Activated naive CD8-positive, alpha-beta T cell treated with anti-CD3 and anti-CD28 coated beads for 36 hours (primary cell): ENCODE data around the gene MGAT4C. TPM values are rescaled to one million over a fixed set of nuclear protein-coding genes. Genes with fewer than 3 reads are reported as not detected.
"Not testable (repeated sequence)": the region's sequence is repeated elsewhere in the genome, so short reads cannot be mapped to it uniquely, and the experiment has no call there.

Experiments
- DNase-seq: peaks from one replicate; pipeline ENCODE4 v3.0.0; 2021
- H3K27ac Mint-ChIP-seq: one replicate; pipeline ENCODE4 v1.8.0; 2022; ENCODE audit warnings: mild to moderate bottlenecking, moderate library complexity, mixed read lengths
- H3K27me3 Mint-ChIP-seq: one replicate; pipeline ENCODE4 v1.8.0; 2022; ENCODE audit warnings: mild to moderate bottlenecking, mixed read lengths
- H3K36me3 Mint-ChIP-seq: one replicate; pipeline ENCODE4 v1.8.0; 2021; ENCODE audit warnings: mild to moderate bottlenecking, mixed read lengths
- H3K4me1 Mint-ChIP-seq: one replicate; pipeline ENCODE4 v1.8.0; 2021; ENCODE audit warnings: mixed read lengths
- H3K4me3 Mint-ChIP-seq: one replicate; pipeline ENCODE4 v1.8.0; 2022; ENCODE audit warnings: mild to moderate bottlenecking, moderate library complexity, mixed read lengths
- H3K9me3 Mint-ChIP-seq: one replicate; pipeline ENCODE4 v1.8.0; 2022; ENCODE audit warnings: mixed read lengths
- total RNA-seq, 2 experiments: library from RNA; stranded (reverse); gene quantifications; one replicate each; pipeline ENCODE4 v1.2.3, GENCODE V29; 2021

The MGAT4C gene
- total RNA-seq, 2 experiments from 2014 or later, result not detected

GRCh38 chr12:86122846-86123468, 133.2 kb downstream of the MGAT4C start:
- Mint-ChIP-seq H3K4me1 (no peaks in the 10 kb centered on the region), H3K27ac (no peak overlapping the region), H3K27me3 (no peaks in the 10 kb centered on the region), H3K4me3 (no peak overlapping the region), H3K9me3 (no peaks in the 10 kb centered on the region), H3K36me3 (no peaks in the 10 kb centered on the region)
- no peak for DNase-seq

- Mint-ChIP-seq H3K27ac (no peak overlapping the region), H3K27me3 (no peaks in the 10 kb centered on the region), H3K36me3 (no peaks in the 10 kb centered on the region), H3K4me1 (no peaks in the 10 kb centered on the region), H3K9me3 (no peaks in the 10 kb centered on the region), H3K4me3 (no peak overlapping the region)
- DNase-seq, result no peak
Measured at GRCh38 chr12:86118161-86118560, 138.0 kb downstream of the MGAT4C start.

- H3K4me1 Mint-ChIP-seq, result no peaks in the 10 kb centered on the region
- H3K36me3 Mint-ChIP-seq, result no peaks in the 10 kb centered on the region
- H3K9me3 Mint-ChIP-seq, result no peaks in the 10 kb centered on the region
- no peak overlapping the region for H3K4me3 Mint-ChIP-seq
- DNase-seq, result no peak
- no peaks in the 10 kb centered on the region for H3K27me3 Mint-ChIP-seq
- H3K27ac Mint-ChIP-seq, result no peak overlapping the region
Measured at GRCh38 chr12:86117711-86118110, 138.5 kb downstream of the MGAT4C start.

GRCh38 chr12:86104087-86104486, 152.1 kb downstream of the MGAT4C start:
- Mint-ChIP-seq H3K27me3 (no peaks in the 10 kb centered on the region), H3K4me1 (no peaks in the 10 kb centered on the region), H3K9me3 (no peaks in the 10 kb centered on the region), H3K4me3 (no peak overlapping the region), H3K27ac (no peak overlapping the region), H3K36me3 (no peaks in the 10 kb centered on the region)
- DNase-seq, result no peak

- no peaks in the 10 kb centered on the region for H3K27me3 Mint-ChIP-seq
- H3K4me3 Mint-ChIP-seq, result no peak overlapping the region
- H3K36me3 Mint-ChIP-seq, result no peaks in the 10 kb centered on the region
- H3K4me1 Mint-ChIP-seq, result no peaks in the 10 kb centered on the region
- peaks cover 3% of the 10 kb centered on the region for H3K9me3 Mint-ChIP-seq
- no peak overlapping the region for H3K27ac Mint-ChIP-seq
- no peak for DNase-seq
Measured at GRCh38 chr12:86097161-86097560, 159.0 kb downstream of the MGAT4C start.

GRCh38 chr12:86091681-86092080, 164.5 kb downstream of the MGAT4C start:
- H3K36me3 Mint-ChIP-seq, result no peaks in the 10 kb centered on the region
- no peaks in the 10 kb centered on the region for H3K4me1 Mint-ChIP-seq
- peaks cover 3% of the 10 kb centered on the region for H3K9me3 Mint-ChIP-seq
- no peak overlapping the region for H3K4me3 Mint-ChIP-seq
- no peak overlapping the region for H3K27ac Mint-ChIP-seq
- DNase-seq, result no peak
- H3K27me3 Mint-ChIP-seq, result no peaks in the 10 kb centered on the region

GRCh38 chr12:86081843-86082242, 174.3 kb downstream of the MGAT4C start:
- DNase-seq, result no peak
- H3K9me3 Mint-ChIP-seq, result no peaks in the 10 kb centered on the region
- no peaks in the 10 kb centered on the region for H3K36me3 Mint-ChIP-seq
- H3K4me3 Mint-ChIP-seq, result no peak overlapping the region
- H3K4me1 Mint-ChIP-seq, result no peaks in the 10 kb centered on the region
- H3K27me3 Mint-ChIP-seq, result no peaks in the 10 kb centered on the region
- no peak overlapping the region for H3K27ac Mint-ChIP-seq

GRCh38 chr12:86059052-86059451, 197.1 kb downstream of the MGAT4C start:
- H3K4me3 Mint-ChIP-seq, H3K27ac Mint-ChIP-seq, H3K9me3 Mint-ChIP-seq, H3K36me3 Mint-ChIP-seq, H3K4me1 Mint-ChIP-seq, DNase-seq, H3K27me3 Mint-ChIP-seq: not testable (repeated sequence)

- Mint-ChIP-seq H3K27me3 (no peaks in the 10 kb centered on the region), H3K9me3 (no peaks in the 10 kb centered on the region), H3K4me3 (no peak overlapping the region), H3K27ac (no peak overlapping the region), H3K4me1 (no peaks in the 10 kb centered on the region), H3K36me3 (no peaks in the 10 kb centered on the region)
- no peak for DNase-seq
Measured at GRCh38 chr12:86057092-86057845, 198.9 kb downstream of the MGAT4C start.

GRCh38 chr12:86052921-86053320, 203.3 kb downstream of the MGAT4C start:
- H3K27ac Mint-ChIP-seq, result no peak overlapping the region
- DNase-seq, result no peak
- no peaks in the 10 kb centered on the region for H3K4me1 Mint-ChIP-seq
- no peaks in the 10 kb centered on the region for H3K9me3 Mint-ChIP-seq
- no peak overlapping the region for H3K4me3 Mint-ChIP-seq
- no peaks in the 10 kb centered on the region for H3K27me3 Mint-ChIP-seq
- no peaks in the 10 kb centered on the region for H3K36me3 Mint-ChIP-seq

GRCh38 chr12:86050010-86050409, 206.2 kb downstream of the MGAT4C start:
- H3K36me3 Mint-ChIP-seq, result no peaks in the 10 kb centered on the region
- H3K27me3 Mint-ChIP-seq, result no peaks in the 10 kb centered on the region
- no peaks in the 10 kb centered on the region for H3K4me1 Mint-ChIP-seq
- H3K9me3 Mint-ChIP-seq, result no peaks in the 10 kb centered on the region
- DNase-seq, result no peak
- no peak overlapping the region for H3K4me3 Mint-ChIP-seq
- no peak overlapping the region for H3K27ac Mint-ChIP-seq

- no peaks in the 10 kb centered on the region for H3K36me3 Mint-ChIP-seq
Measured at GRCh38 chr12:86044396-86044795, 211.8 kb downstream of the MGAT4C start.

GRCh38 chr12:86042062-86042461, 214.1 kb downstream of the MGAT4C start:
- no peaks in the 10 kb centered on the region for H3K36me3 Mint-ChIP-seq
- peaks cover 18% of the 10 kb centered on the region for H3K9me3 Mint-ChIP-seq
- H3K4me3 Mint-ChIP-seq, result no peak overlapping the region
- H3K27me3 Mint-ChIP-seq, result no peaks in the 10 kb centered on the region
- H3K4me1 Mint-ChIP-seq, result no peaks in the 10 kb centered on the region
- DNase-seq, result no peak
- no peak overlapping the region for H3K27ac Mint-ChIP-seq

More at GRCh38 chr12:86044396-86044795, 211.8 kb downstream of the MGAT4C start:
- H3K4me3 Mint-ChIP-seq, result no peak overlapping the region
- DNase-seq, result no peak
- no peaks in the 10 kb centered on the region for H3K27me3 Mint-ChIP-seq
- no peak overlapping the region for H3K27ac Mint-ChIP-seq
- peaks cover 10% of the 10 kb centered on the region for H3K9me3 Mint-ChIP-seq
- H3K4me1 Mint-ChIP-seq, result no peaks in the 10 kb centered on the region

- H3K9me3 Mint-ChIP-seq, result no peaks in the 10 kb centered on the region
- H3K36me3 Mint-ChIP-seq, result no peaks in the 10 kb centered on the region
- H3K27me3 Mint-ChIP-seq, result no peaks in the 10 kb centered on the region
- DNase-seq, result no peak
- no peak overlapping the region for H3K4me3 Mint-ChIP-seq
- no peak overlapping the region for H3K27ac Mint-ChIP-seq
- H3K4me1 Mint-ChIP-seq, result no peaks in the 10 kb centered on the region
Measured at GRCh38 chr12:86018361-86018760, 237.8 kb downstream of the MGAT4C start.

GRCh38 chr12:86015026-86015425, 241.2 kb downstream of the MGAT4C start:
- H3K27me3 Mint-ChIP-seq, result no peaks in the 10 kb centered on the region
- H3K4me1 Mint-ChIP-seq, result no peaks in the 10 kb centered on the region
- no peaks in the 10 kb centered on the region for H3K9me3 Mint-ChIP-seq
- no peak for DNase-seq
- no peaks in the 10 kb centered on the region for H3K36me3 Mint-ChIP-seq
- no peak overlapping the region for H3K4me3 Mint-ChIP-seq
- no peak overlapping the region for H3K27ac Mint-ChIP-seq

GRCh38 chr12:86006727-86007126, 249.5 kb downstream of the MGAT4C start:
- Mint-ChIP-seq H3K27me3 (no peaks in the 10 kb centered on the region), H3K27ac (no peak overlapping the region), H3K36me3 (no peaks in the 10 kb centered on the region), H3K4me1 (no peaks in the 10 kb centered on the region), H3K4me3 (no peak overlapping the region), H3K9me3 (peaks cover 1% of the 10 kb centered on the region)
- no peak for DNase-seq
